Hematopoietic multipotent progenitor cell treated with erythropoietin and hydrocortisone succinate and interleukin-3 and kit ligand, for 15 days (in vitro differentiated cells): Measurements from ENCODE around the gene NLE1.

ENCODE experiments used
- DNase-seq: peaks from one replicate; pipeline ENCODE4 v3.0.0-alpha.2; 2015; ENCODE audit warnings: low spot score

Gene NLE1

GRCh38 chr17:35086931-35087573 is 55.1 kb downstream of the NLE1 start:
- DNase-seq, result peak; percentile 12

- no peak for DNase-seq
Observed at GRCh38 chr17:35086164-35086563, 55.9 kb downstream of the NLE1 start.

GRCh38 chr17:35084987-35085386 is 57.1 kb downstream of the NLE1 start:
- no peak for DNase-seq

GRCh38 chr17:35083071-35083470 is 59.0 kb downstream of the NLE1 start:
- DNase-seq, result no peak

GRCh38 chr17:35082073-35082657 is 59.9 kb downstream of the NLE1 start:
- peak; percentile 72 for DNase-seq

- DNase-seq, result no peak
Observed at GRCh38 chr17:35081638-35082037, 60.5 kb downstream of the NLE1 start.

GRCh38 chr17:35080536-35080935 is 61.6 kb downstream of the NLE1 start:
- no peak for DNase-seq

GRCh38 chr17:35079547-35080423 is 62.3 kb downstream of the NLE1 start:
- DNase-seq, result no peak
